H9 (cell line): ENCODE results near the gene CBX3. TPM values are rescaled to one million over a fixed set of nuclear protein-coding genes. Genes with fewer than 3 reads are reported as not detected.

Experiments
- DNase-seq: peaks from one replicate; pipeline ENCODE4 v3.0.0-alpha.2; 2017
- H2AFZ ChIP-seq: one replicate; pipeline ENCODE4 v1.6.1; 2013; ENCODE audit warnings: mild to moderate bottlenecking, low read length, control low read depth, moderate library complexity
- H2AK5ac ChIP-seq: 2 replicates; pipeline ENCODE4 v1.6.1; 2013; ENCODE audit warnings: low read length, control low read depth, mixed read lengths; ENCODE audit not compliant: insufficient read length
- H2BK120ac ChIP-seq: one replicate; pipeline ENCODE4 v1.6.1; 2013; ENCODE audit warnings: low read depth, mild to moderate bottlenecking, low read length, control low read depth, inconsistent platforms; ENCODE audit not compliant: poor library complexity, severe bottlenecking
- H2BK12ac ChIP-seq: 2 replicates; pipeline ENCODE4 v1.6.1; 2013; ENCODE audit warnings: low read length, control low read depth, mixed read lengths, low read depth; ENCODE audit not compliant: insufficient read length
- H2BK15ac ChIP-seq: 2 replicates; pipeline ENCODE4 v1.6.1; 2013; ENCODE audit warnings: low read depth, low read length, control low read depth
- H2BK20ac ChIP-seq: one replicate; pipeline ENCODE4 v1.6.1; 2013; ENCODE audit warnings: low read depth, mild to moderate bottlenecking, low read length, control low read depth, inconsistent platforms; ENCODE audit not compliant: poor library complexity, severe bottlenecking
- H2BK5ac ChIP-seq: 2 replicates; pipeline ENCODE4 v1.6.1; 2013; ENCODE audit warnings: low read length, control low read depth, mixed read lengths; ENCODE audit not compliant: insufficient read length
- H3K14ac ChIP-seq: 2 replicates; pipeline ENCODE4 v1.6.1; 2013; ENCODE audit warnings: low read length, control low read depth; ENCODE audit not compliant: insufficient read depth
- H3K18ac ChIP-seq: 2 replicates; pipeline ENCODE4 v1.6.1; 2013; ENCODE audit warnings: low read depth, mild to moderate bottlenecking, mixed read lengths, low read length, control low read depth; ENCODE audit not compliant: insufficient read length
- H3K23ac ChIP-seq: 2 replicates; pipeline ENCODE4 v1.6.1; 2013; ENCODE audit warnings: low read length, control low read depth, mixed read lengths, low read depth; ENCODE audit not compliant: insufficient read length
- H3K23me2 ChIP-seq: 2 replicates; pipeline ENCODE4 v1.6.1; 2013; ENCODE audit warnings: low read depth, mild to moderate bottlenecking, mixed read lengths, low read length, control low read depth; ENCODE audit not compliant: insufficient read length, poor library complexity, severe bottlenecking
- H3K27ac ChIP-seq: 2 replicates; pipeline ENCODE4 v1.5.1; 2013; ENCODE audit warnings: low read length, control low read depth, mixed read lengths, low read depth; ENCODE audit not compliant: insufficient read length
- H3K27me3 ChIP-seq: 2 replicates; pipeline ENCODE4 v1.6.1; 2013; ENCODE audit warnings: low read length, control low read depth, inconsistent platforms; ENCODE audit not compliant: insufficient read depth
- H3K4ac ChIP-seq: 2 replicates; pipeline ENCODE4 v1.6.1; 2013; ENCODE audit warnings: low read depth, mild to moderate bottlenecking, control low read depth, inconsistent platforms, low read length, moderate library complexity
- H3K4me1 ChIP-seq: 2 replicates; pipeline ENCODE4 v1.6.1; 2013; ENCODE audit warnings: low read length, control low read depth, inconsistent platforms; ENCODE audit not compliant: insufficient read depth
- H3K4me2 ChIP-seq: 2 replicates; pipeline ENCODE4 v1.6.1; 2013; ENCODE audit warnings: low read length, control low read depth, mixed read lengths; ENCODE audit not compliant: insufficient read length, insufficient read depth
- H3K56ac ChIP-seq: 2 replicates; pipeline ENCODE4 v1.6.1; 2013; ENCODE audit warnings: low read depth, mild to moderate bottlenecking, mixed read lengths, low read length, control low read depth; ENCODE audit not compliant: insufficient read length
- H3K79me1 ChIP-seq: 2 replicates; pipeline ENCODE4 v1.6.1; 2013; ENCODE audit warnings: low read depth, mild to moderate bottlenecking, moderate library complexity, low read length, control low read depth, inconsistent platforms; ENCODE audit not compliant: insufficient read depth, poor library complexity, severe bottlenecking
- H3K79me2 ChIP-seq: 2 replicates; pipeline ENCODE4 v1.6.1; 2013; ENCODE audit warnings: low read length, control low read depth, inconsistent platforms; ENCODE audit not compliant: insufficient read depth
- H3K9ac ChIP-seq: 2 replicates; pipeline ENCODE4 v1.6.1; 2013; ENCODE audit warnings: low read length, control low read depth, mixed read lengths; ENCODE audit not compliant: insufficient read length; ENCODE audit errors: extremely low read depth
- H3K9me3 ChIP-seq: one replicate; pipeline ENCODE4 v1.6.1; 2013; ENCODE audit warnings: low read depth, low read length, inconsistent platforms; ENCODE audit not compliant: control insufficient read depth
- H3T11ph ChIP-seq: one replicate; pipeline ENCODE4 v1.6.1; 2013; ENCODE audit warnings: mild to moderate bottlenecking, low read length, control low read depth, inconsistent platforms
- H4K20me1 ChIP-seq: one replicate; pipeline ENCODE4 v1.6.1; 2013; ENCODE audit not compliant: control insufficient read depth, insufficient read length, insufficient read depth
- H4K5ac ChIP-seq: 2 replicates; pipeline ENCODE4 v1.6.1; 2013; ENCODE audit warnings: low read depth, mild to moderate bottlenecking, mixed read lengths, low read length, control low read depth; ENCODE audit not compliant: insufficient read length
- H4K8ac ChIP-seq: replicated peaks from 2 replicates; pipeline ENCODE4 v1.6.1; 2013; ENCODE audit warnings: low read length, control low read depth, mixed read lengths, low read depth; ENCODE audit not compliant: insufficient read length
- H4K91ac ChIP-seq: 2 replicates; pipeline ENCODE4 v1.6.1; 2013; ENCODE audit warnings: low read depth, mild to moderate bottlenecking, moderate library complexity, mixed read lengths, low read length, control low read depth; ENCODE audit not compliant: insufficient read length
- H3K27ac Mint-ChIP-seq, 3 experiments: 2 replicates in 2 of 3; 3 replicates in 1 of 3; pipeline ENCODE4 v1.8.0; 2020 to 2021; ENCODE audit warnings: mixed read lengths in 3 of 3, mild to moderate bottlenecking in 1 of 3, moderate library complexity in 1 of 3
- H3K27me3 Mint-ChIP-seq: 2 replicates; pipeline ENCODE4 v1.8.0; 2021; ENCODE audit warnings: low read depth, mild to moderate bottlenecking, moderate library complexity, mixed read lengths
- H3K36me3 Mint-ChIP-seq, 3 experiments: 2 replicates in 2 of 3; 3 replicates in 1 of 3; pipeline ENCODE4 v1.8.0; 2020 to 2021; ENCODE audit warnings: low read depth in 3 of 3, mixed read lengths in 3 of 3; ENCODE audit not compliant: insufficient read depth in 1 of 3
- H3K4me1 Mint-ChIP-seq, 2 experiments: 2 replicates each; pipeline ENCODE4 v1.8.0; 2020; ENCODE audit warnings: mixed read lengths in 2 of 2
- H3K4me3 Mint-ChIP-seq, 2 experiments: 2 replicates in 1 of 2; 3 replicates in 1 of 2; pipeline ENCODE4 v1.8.0; 2020 to 2021; ENCODE audit warnings: mild to moderate bottlenecking in 2 of 2, mixed read lengths in 2 of 2, moderate library complexity in 1 of 2
- H3K9me3 Mint-ChIP-seq, 2 experiments: 2 replicates in 1 of 2; 3 replicates in 1 of 2; pipeline ENCODE4 v1.8.0; 2020; ENCODE audit warnings: mild to moderate bottlenecking in 2 of 2, mixed read lengths in 2 of 2, moderate library complexity in 1 of 2
- WGBS: extraction: QIAGEN DNeasy Blood & Tissue Kit; methylation state at CpG from one replicate; pipeline ENCODE4 v1.1.7; 2013; ENCODE audit warnings: missing lambda C conversion rate, low lambda C conversion rate, mixed read lengths; ENCODE audit not compliant: insufficient read length; ENCODE audit errors: extremely low coverage; 5-methylcytosine and 5-hydroxymethylcytosine counted together
- total RNA-seq: library from RNA; stranded (reverse); gene quantifications from 2 replicates; pipeline ENCODE4 v1.2.1, GENCODE V29; 2021
- TF ChIP-seq, protein P1 (sequence below): fragments of 200-600 bp; sonication (generic); conservative IDR thresholded peaks from 3 replicates; pipeline ENCODE4 v1.8.0; 2021; ENCODE audit warnings: antibody characterized with exemption, mild to moderate bottlenecking

CBX3 gene
- total RNA-seq, 1 experiment from 2014 or later: 288 TPM

DNA sequence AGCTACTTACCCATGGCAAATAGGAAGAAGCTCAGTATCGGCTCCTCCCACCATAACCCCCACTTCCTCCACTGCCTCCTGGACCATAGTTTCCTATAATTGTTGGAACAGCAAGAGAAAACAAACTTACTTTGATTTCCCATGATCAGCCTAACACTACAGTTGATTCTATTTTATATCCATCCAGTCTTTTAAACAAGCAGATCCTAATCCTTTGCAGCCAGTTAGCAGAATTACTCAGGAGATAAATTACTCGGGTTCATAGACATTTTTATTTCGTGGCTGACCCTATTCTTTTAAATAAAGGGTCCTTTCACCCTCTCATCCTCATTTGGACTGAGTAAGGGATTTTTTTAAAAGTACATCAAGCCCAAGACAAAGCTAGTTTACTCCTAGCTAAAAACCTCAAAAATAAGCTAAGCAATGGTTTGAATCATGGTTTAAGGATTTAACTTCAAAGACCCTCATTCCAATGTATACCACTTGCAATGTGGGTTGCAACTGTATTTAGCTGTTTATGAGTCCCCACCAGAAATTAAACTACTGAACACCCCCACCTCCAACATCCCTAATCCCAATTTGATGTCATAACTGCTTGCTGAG lies 9.0 kb upstream of the CBX3 start:
- peaks cover 22% of the 10 kb centered on the region for H3K79me2 ChIP-seq
- H3K79me1 ChIP-seq: peaks cover 3% of the 10 kb centered on the region
- no peaks in the 10 kb centered on the region for H3K9me3 ChIP-seq
- no peaks in the 10 kb centered on the region for H4K20me1 ChIP-seq
- no peak overlapping the region for H3T11ph ChIP-seq
- no peaks in the 10 kb centered on the region for H3K23me2 ChIP-seq
- no peak overlapping the region for H3K9ac ChIP-seq
- no peak overlapping the region for H2BK12ac ChIP-seq
- Mint-ChIP-seq H3K4me1 (peaks cover 41 to 57% of the 10 kb centered on the region in 2 experiments), H3K4me3 (peak overlapping the region in 1 of 2 experiments; percentile 12; a peak in 1 of 5 replicates), H3K36me3 (peaks cover 77 to 94% (median 86%) of the 10 kb centered on the region in 3 experiments), H3K27me3 (no peaks in the 10 kb centered on the region; the same call in 1 of the 2 replicates), H3K9me3 (0 out of 5 replicates have a peak, but pooled peaks cover 0 to 2% of the 10 kb centered on the region in 2 experiments), H3K27ac (peak overlapping the region in 1 of 3 experiments; percentile 92; a peak in 2 of 7 replicates)
- no peak overlapping the region for H2AK5ac ChIP-seq
- H2AFZ ChIP-seq: no peak overlapping the region
- H4K5ac ChIP-seq: no peak overlapping the region
- H2BK15ac ChIP-seq: no peak overlapping the region
- WGBS: no CpG with 5 or more reads among the region's 3 CpGs
- no peak overlapping the region for H3K14ac ChIP-seq
- H2BK120ac ChIP-seq: no peak overlapping the region
- no peak overlapping the region for H3K4ac ChIP-seq
- no peak for DNase-seq
- no peak overlapping the region for H4K8ac ChIP-seq
- TF ChIP-seq, protein P1, sequence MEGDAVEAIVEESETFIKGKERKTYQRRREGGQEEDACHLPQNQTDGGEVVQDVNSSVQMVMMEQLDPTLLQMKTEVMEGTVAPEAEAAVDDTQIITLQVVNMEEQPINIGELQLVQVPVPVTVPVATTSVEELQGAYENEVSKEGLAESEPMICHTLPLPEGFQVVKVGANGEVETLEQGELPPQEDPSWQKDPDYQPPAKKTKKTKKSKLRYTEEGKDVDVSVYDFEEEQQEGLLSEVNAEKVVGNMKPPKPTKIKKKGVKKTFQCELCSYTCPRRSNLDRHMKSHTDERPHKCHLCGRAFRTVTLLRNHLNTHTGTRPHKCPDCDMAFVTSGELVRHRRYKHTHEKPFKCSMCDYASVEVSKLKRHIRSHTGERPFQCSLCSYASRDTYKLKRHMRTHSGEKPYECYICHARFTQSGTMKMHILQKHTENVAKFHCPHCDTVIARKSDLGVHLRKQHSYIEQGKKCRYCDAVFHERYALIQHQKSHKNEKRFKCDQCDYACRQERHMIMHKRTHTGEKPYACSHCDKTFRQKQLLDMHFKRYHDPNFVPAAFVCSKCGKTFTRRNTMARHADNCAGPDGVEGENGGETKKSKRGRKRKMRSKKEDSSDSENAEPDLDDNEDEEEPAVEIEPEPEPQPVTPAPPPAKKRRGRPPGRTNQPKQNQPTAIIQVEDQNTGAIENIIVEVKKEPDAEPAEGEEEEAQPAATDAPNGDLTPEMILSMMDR: no peak
- no peak overlapping the region for H3K23ac ChIP-seq
- no peak overlapping the region for H3K56ac ChIP-seq
- no peak overlapping the region for H3K18ac ChIP-seq
- no peak overlapping the region for H4K91ac ChIP-seq
- no peak overlapping the region for H3K27ac ChIP-seq
- peaks cover 2% of the 10 kb centered on the region for H3K4me1 ChIP-seq
- no peak overlapping the region for H3K4me2 ChIP-seq
- H3K27me3 ChIP-seq: no peaks in the 10 kb centered on the region
- H2BK20ac ChIP-seq: no peak overlapping the region
- H2BK5ac ChIP-seq: no peak overlapping the region
